GM19240 (cell line): Measurements from ENCODE around the gene FSD1.
"Not testable (repeated sequence)": the region's sequence is repeated elsewhere in the genome, so short reads cannot be mapped to it uniquely, and the experiment has no call there.

Experiments used
- DNase-seq: peaks from one replicate; pipeline ENCODE4 v3.0.0; 2011; ENCODE audit warnings: low spot score; ENCODE audit not compliant: insufficient read length

The FSD1 gene

DNA sequence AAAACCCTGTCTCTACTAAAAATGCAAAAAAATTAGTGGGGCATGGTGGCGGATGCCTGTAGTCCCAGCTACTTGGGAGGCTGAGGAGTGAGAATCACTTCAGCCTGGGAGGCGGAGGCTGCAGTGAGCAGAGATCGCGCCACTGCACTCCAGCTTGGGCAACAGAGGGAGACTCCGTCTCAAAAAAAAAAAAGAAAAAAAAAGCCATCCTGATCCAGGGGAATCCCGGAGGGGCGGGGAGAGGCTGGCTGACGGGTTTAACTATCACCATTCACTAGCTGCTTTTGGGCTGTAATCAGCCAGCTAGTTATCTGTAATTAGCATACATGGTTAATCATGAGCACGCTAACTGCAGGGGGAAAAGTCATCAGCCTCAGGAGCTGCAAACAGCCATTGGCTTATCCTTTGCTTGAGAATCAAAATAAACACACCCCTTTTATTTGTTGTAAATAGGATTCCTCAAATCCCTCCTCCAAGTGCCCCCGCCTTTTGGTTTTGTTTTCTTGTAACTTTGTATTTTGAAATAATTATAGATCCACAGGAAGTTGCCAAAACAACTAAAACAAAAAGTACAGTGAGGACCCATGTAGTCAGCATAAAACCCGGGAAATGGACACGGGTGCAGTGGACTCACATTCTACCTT lies 9.6 kb downstream of the FSD1 start:
- no peak for DNase-seq

- no peak for DNase-seq
These were observed 12.6 kb downstream of the FSD1 start for GRCh38 chr19:4316956-4317355.

- no peak for DNase-seq
These were observed 14.1 kb downstream of the FSD1 start for GRCh38 chr19:4318460-4318859.

GRCh38 chr19:4319067-4319718 lies 14.8 kb downstream of the FSD1 start:
- DNase-seq: no peak

DNA sequence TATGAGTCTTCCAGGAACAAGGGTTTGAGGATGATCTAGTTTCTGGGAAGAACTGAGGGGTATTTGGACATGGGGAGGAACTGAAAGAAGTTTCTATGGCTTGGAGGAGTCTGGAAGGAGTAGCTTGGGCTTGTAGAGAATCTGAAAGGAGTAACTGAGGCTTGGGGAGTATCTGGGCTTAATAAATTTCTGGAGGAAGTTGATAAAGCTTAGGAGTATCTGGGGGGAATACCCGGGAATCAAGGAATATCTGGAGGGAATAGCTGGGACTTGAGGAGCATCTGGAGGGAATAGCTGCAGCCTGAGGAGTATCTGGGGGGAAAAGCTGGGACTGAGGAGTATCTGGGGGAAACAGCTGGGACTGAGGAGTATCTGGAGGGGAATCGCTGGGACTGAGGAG lies 16.0 kb downstream of the FSD1 start:
- no peak for DNase-seq

- no peak for DNase-seq
These were observed 18.7 kb downstream of the FSD1 start for GRCh38 chr19:4322942-4323665.

DNA sequence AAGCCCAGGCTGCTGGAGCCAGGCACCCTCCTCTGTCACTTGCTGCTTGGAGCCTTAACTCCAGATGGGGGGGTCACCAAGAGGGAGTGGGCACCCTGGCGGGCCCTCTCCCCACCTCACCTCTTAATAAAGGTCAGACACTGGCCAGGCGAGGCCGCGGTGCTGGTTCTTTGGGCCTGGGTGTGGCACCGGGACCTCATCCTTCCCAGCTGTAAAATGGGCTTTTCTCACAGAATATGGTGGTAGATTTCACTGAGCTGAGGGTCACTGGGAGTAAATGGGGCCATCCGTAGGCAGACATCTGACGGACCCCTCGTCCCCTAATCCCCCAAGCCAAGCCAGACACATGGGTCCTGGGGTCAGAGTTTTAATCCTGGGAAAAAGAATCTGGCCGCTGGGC lies 19.3 kb downstream of the FSD1 start:
- no peak for DNase-seq

DNA sequence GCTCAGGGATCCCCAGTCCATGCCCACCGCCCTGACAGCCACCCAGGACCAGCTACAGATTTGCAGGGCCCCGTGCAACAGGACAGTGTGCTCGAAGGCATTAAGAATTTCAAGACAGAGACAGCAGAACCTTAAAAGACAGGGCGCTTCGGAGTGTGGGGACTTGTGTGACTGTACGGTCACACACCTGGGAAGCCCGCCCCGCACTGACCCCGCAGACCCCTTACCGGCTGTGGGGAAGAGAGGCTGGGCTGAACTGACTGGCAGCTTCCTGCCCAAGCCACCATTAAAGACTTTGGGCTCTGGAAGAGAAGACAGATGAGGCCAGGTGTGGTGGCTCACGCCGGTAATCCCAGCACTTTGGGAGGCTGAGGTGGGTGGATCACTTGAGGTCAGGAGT lies 19.8 kb downstream of the FSD1 start:
- no peak for DNase-seq

- no peak for DNase-seq
These were observed 21.9 kb downstream of the FSD1 start for GRCh38 chr19:4326215-4326836.

- DNase-seq: no peak
These were observed 22.4 kb downstream of the FSD1 start for GRCh38 chr19:4326837-4327251.

GRCh38 chr19:4327252-4327876 lies 23.0 kb downstream of the FSD1 start:
- DNase-seq: no peak

GRCh38 chr19:4327877-4328242 lies 23.5 kb downstream of the FSD1 start:
- no peak for DNase-seq

DNA sequence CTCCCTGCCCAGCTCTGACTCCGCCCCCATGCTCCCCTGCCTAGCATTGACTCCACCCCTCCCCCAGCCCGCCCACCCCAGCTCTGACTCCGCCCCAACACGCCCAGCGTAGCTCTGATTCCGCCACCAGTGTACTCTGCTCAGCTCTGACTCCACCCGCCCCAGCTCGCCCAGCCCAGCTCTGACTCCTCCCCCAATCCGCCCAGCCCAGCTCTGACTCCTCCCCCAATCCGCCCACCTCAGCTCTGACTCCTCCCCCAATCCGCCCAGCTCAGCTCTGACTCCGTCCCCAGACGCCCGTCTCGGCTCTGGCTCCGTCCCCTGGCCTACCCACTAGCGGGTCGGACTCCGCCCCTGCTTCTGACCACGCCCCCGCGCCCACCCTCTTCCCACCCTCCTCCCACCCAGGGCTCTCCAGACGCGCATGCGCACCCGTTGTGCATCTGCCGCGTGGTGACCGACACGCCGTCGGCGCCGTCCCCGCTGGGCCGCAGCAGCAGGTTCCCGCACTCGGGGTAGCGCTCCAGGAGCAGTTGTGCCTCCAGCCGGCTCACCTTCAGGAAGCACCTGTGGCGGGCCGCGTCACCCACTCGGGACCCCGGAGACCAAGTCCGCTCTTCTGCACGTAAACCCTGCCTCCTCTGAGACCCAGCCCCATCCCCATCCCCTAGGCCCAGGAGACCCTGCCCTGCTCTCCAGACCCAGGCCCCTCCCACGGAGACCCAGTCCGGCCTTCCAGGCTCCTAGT lies 24.0 kb downstream of the FSD1 start:
- DNase-seq: peak; percentile 66

DNA sequence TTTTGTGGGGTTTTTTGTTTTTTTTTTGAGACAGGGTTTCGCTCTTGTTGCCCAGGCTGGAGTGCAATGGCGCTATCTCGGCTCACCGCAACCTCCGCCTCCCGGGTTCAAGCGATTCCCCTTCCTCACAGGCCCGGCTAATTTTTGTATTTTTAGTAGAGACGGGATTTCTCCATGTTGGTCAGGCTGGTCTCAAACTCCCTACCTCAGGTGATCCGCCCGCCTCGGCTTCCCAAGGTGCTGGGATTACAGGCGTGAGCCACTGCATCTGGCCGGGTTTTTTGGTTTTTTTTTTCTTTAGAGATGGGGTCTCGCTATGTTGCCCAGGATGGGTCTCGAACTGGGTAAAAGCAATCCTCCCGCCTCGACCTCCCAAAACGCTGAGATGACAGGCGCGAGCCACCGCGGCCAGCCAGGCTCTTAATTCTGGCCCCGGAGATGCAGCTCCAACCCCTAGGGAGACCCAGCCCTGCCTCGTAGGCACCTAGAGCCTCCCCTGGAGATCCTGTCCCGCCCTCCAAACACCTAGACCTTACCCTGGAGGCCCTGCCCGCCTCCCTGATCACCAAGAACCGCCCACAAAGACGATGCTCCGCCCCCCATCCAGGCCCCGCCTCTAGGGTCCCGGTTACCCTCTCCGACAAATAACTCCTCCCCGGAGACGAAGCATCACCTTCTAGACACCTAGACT lies 24.7 kb downstream of the FSD1 start:
- DNase-seq: not testable (repeated sequence)

- DNase-seq: no peak
These were observed 25.5 kb downstream of the FSD1 start for GRCh38 chr19:4329858-4330257.

DNA sequence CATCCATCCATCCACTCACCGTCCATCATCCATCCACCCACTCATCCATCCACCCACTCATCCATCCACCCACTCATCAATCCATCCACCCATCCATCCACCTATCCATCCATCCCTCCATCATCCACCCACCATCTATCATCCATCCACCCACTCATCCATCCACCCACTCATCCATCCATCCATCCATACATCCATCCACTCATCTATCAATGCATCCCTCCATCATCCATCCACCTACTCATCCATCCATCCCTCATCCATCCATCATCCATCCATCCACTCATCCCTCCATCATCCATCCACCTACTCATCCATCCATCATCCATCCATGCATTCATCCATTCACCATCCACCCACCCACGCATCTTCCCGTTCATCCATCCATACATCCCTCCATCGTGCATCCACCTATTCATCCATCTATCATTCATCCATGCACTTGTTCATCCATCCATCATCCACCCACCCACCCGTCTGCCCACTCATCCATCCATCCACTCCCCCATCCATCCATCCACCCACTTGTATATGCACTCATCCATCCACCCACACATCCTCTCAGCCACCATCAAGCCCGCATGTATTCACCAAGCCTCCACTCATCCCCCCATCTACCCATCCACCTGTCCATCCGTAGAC lies 30.7 kb downstream of the FSD1 start:
- no peak for DNase-seq

GRCh38 chr19:4337906-4338440 lies 33.6 kb downstream of the FSD1 start:
- DNase-seq: no peak

- no peak for DNase-seq
These were observed 34.3 kb downstream of the FSD1 start, which contains the start of gene STAP2 for GRCh38 chr19:4338441-4339355. Gene STAP2 (minus strand): TSS chr19:4338827. CDS start chr19:4338753, 74 bp downstream.

GRCh38 chr19:4342314-4342614 lies 37.9 kb downstream of the FSD1 start:
- DNase-seq: no peak
